A549 treated with AZD2906 at 1 μM for 4 hours (cell line): ENCODE results near the gene GAL3ST3. TPM values are rescaled to one million over a fixed set of nuclear protein-coding genes. Genes with fewer than 3 reads are reported as not detected.

Experiments used
- total RNA-seq: library from RNA; stranded (reverse); fragments of 200-300 nt; extraction: Qiagen RNA extraction; gene quantifications from 5 replicates; pipeline ENCODE4 v1.2.3, GENCODE V29; 2022

GAL3ST3 gene, protein sequence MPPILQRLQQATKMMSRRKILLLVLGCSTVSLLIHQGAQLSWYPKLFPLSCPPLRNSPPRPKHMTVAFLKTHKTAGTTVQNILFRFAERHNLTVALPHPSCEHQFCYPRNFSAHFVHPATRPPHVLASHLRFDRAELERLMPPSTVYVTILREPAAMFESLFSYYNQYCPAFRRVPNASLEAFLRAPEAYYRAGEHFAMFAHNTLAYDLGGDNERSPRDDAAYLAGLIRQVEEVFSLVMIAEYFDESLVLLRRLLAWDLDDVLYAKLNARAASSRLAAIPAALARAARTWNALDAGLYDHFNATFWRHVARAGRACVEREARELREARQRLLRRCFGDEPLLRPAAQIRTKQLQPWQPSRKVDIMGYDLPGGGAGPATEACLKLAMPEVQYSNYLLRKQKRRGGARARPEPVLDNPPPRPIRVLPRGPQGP
- not detected in 5 replicates for total RNA-seq

DNA sequence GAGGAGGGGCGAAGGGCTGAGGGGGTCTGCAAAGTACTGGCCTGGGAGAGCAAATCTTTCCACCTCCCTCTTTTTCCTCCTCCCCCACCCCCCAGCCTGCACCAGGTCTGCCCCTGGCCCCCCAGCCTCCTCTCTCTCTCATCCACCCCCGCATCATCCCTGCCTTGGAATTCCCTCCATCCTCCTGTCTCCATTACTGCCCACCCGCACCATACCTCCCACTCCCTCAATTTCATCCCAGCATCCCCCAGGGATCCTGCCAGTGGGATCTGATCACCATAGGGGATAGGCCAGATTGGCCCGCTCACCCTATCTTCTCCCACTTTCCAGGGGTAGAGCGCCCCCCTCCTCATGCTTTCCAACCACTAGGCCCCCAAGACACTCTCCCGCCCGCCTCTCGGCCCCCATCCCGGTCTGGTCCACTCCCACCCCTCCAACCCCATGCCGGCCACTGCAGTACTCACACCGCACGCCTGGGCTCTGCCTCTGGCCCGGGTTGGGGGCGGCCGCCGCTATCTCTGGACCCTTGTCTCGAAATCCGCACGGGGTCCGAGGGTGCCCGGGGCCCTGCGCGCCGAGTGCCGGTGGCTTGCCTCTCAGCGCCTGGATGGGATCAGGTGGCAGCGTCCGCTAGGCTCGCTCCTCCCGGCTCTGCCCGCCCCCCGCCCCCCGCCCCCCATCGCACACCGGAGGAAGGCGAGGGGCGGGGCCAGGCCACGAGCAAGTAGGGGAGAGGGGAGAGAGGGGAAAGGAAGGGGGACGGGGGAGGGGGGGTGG lies at the start of gene GAL3ST3:
Gene GAL3ST3, minus strand, starts transcription at position 615 of the 777 bp plus-strand sequence. CDS start 3,746 bp downstream, outside the sequence.

DNA sequence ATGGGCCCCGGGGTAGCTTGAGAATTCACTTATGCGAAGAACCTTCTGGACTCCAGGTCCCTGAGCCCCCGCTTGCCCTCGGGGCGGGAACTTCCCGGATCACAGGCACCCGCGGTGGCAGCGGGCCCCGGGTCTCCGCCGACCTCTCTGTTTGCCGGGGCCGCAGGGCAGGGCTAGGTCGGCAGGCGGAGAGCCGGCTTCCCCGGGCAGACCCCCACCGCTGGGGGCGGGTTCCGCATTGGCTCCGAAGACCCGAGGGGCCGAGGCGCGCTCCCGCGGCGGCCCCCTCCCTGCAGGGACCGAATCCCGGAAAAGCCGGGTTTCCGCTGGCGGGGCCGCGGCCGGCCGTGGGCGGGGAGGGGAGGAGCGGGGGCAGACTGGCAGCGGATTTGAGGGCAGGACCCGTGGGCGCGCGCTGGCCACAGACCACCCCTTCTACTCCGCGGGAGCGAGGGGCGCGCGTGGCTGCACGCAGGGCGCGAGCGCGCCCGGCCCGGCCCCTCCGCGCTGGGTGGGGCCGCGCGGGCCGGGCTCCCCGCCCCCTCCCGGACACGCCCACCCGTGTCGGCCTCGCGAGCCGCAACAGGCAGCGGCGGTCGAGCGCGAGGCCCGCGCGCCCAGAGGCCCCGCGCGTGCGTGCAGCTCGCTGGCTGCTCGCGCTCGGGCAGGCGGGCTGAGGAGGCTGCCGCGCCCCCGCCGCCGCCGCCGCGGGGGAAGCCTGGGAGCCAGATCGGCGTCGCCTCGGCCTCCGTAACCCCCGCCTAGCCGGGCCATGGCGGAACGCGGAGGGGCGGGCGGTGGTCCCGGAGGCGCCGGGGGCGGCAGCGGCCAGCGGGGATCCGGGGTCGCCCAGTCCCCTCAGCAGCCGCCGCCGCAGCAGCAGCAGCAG lies 21.0 kb upstream of the GAL3ST3 start, which contains the start of gene PACS1:
Gene PACS1, plus strand, starts transcription at position 558 of the 889 bp plus-strand sequence. Its CDS starts 215 bp downstream, at position 773.

DNA sequence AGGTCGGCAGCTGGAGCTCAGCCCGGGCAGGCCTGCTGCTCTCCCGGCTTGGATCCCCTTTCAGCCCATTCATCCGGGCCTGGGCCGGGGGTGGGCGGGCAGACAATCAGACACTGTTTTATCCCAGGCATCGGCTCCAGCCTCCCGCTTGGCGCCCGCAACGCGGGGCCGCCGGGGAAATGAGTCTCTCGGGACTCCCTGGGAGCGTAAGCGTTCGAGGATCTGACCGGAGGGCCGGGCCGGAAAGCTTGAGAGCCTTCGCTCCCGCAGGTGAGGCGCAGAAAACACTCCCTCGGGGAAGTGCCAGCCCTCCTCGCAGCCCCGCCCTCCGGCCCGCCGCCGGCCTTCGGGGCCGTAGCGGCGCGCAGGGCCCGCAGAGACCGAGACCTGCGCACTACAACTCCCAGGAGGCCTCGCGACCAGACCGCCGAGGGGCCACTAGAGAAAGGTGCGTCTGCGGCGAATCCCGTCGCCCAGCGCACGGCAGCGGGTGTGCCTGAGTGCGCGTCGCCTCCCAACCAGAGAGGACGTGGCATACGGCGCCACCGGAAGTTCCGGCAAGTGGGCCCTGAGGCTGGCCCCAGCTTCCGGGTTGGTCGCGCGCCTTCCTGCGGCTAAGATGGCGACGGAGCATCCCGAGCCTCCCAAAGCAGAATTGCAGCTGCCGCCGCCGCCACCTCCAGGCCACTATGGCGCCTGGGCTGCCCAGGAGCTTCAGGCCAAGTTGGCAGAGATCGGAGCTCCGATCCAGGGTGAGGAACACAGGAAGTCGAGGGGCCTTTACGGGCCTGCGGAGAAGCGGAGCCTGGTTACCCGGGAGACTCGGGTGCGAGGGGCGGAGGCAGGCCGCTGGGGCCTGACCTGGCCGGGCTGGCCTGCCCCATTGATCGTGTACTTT lies 3.1 kb upstream of the GAL3ST3 start, which contains the start of gene SF3B2:
Gene SF3B2, plus strand, starts transcription at position 599 of the 898 bp plus-strand sequence. Its CDS starts 21 bp downstream, at position 620.

DNA sequence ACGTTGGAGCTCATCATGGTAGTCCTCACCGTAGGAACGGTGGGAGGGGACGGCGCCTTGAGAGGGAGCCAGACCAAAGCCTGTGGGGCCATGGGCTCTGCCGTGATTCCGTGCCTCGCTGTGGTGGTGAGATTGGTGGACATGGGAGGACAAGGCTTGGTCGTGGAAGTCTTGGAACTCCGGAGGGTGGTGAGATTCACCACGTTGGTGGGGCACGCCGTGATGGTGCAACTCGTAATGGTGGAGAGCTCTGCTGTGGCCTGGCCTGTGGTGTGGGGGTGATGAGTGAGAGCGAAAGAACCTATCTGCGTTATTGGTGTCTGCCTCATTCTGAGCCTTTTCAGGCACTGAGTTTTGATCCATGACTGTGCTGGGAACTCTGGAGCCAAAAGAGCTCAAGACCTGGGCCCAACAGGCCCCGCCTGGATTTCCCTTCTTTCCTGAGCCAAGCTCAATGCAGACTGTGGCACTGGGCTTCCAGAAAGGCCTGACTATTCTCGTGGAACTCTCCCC lies 22.9 kb downstream of the GAL3ST3 start, which contains the start of gene CATSPER1:
Gene CATSPER1, minus strand, starts transcription at position 463 of the 513 bp plus-strand sequence. Its CDS starts 100 bp downstream, at position 363.

DNA sequence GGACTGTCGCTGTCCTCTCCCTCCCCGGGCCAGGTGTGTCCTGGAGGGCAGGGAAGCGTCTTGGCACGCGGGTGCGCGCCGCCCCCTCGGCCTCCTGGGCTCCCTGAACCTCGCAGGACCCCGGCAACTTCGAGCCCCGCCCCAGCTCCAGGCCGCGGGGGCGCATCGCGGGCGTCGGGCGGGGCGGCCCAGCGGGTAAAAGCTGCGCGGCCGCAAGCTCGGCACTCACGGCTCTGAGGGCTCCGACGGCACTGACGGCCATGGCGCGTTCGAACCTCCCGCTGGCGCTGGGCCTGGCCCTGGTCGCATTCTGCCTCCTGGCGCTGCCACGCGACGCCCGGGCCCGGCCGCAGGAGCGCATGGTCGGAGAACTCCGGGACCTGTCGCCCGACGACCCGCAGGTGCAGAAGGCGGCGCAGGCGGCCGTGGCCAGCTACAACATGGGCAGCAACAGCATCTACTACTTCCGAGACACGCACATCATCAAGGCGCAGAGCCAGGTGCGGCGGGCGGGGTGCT lies 37.1 kb downstream of the GAL3ST3 start, which contains the start of gene CST6:
Gene CST6, plus strand, starts transcription at position 224 of the 519 bp plus-strand sequence. Its CDS starts 37 bp downstream, at position 261.

DNA sequence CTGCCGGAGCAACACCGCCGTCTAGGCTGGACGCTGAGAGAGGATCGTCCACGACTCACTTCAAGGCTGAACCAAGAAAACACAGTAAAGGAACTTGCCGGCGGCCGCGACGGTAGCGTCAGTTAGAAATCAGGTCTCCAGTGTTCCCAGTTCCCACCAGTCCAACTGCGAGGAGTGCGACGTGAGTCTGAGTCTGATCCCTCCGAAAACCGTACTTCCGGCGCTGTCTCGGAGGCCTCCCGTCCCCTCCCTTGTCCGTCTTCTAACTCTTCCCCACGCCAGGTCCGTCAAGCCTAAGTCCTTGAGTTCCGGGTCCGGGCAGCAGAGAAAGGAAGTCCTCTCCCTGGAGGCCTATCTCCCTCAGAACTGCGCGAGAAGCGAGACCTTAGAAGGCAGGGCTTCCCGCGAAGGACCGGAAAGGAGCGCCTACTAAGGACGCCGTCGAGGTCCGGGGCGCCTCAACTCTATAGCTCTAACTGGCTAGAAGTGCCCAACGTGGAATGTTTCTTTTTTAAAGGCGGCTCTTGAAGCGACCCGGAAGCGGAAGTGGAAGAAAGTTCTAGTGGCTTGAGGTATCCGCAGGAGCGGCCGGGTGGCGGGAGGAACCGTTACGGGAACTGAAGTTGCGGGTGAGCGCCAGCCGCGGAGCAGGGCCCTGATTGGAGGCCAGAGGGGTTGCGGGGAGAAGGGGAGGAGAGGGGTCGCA lies 46.9 kb downstream of the GAL3ST3 start, which contains the start of the genes BANF1 and EIF1AD:
Gene BANF1, plus strand, starts transcription at position 562 of the 706 bp plus-strand sequence. CDS start 748 bp downstream, outside the sequence.
Gene EIF1AD, minus strand, starts transcription at position 216 of the 706 bp plus-strand sequence. CDS start 1,768 bp downstream, outside the sequence.

Other genes starting within 250 kb of the GAL3ST3 start
- gene SNX32, start 215.2 kb downstream of the GAL3ST3 start, total RNA-seq = 0.05 to 0.08 TPM (median 0.06 TPM) in 5 replicates
- gene CFL1, start 191.0 kb downstream of the GAL3ST3 start, total RNA-seq = 1,981 to 2,375 TPM (median 2,303 TPM) in 5 replicates
- 24.7 to 35.0 TPM (median 32.8 TPM) in 5 replicates for gene MUS81, start 188.7 kb downstream of the GAL3ST3 start, total RNA-seq
- 0.49 to 1.1 TPM (median 0.97 TPM) in 5 replicates for gene EFEMP2, start 176.4 kb downstream of the GAL3ST3 start, total RNA-seq
- gene CTSW, start 169.3 kb downstream of the GAL3ST3 start, total RNA-seq = 0.07 to 0.11 TPM in 2 of 5 replicates, not detected in the others
- 72.3 to 88.2 TPM (median 83.5 TPM) in 5 replicates for gene FIBP, start 160.7 kb downstream of the GAL3ST3 start, total RNA-seq
- 21.8 to 44.1 TPM (median 43.2 TPM) in 5 replicates for gene CCDC85B, start 158.5 kb downstream of the GAL3ST3 start, total RNA-seq
- 97.3 to 161 TPM (median 118 TPM) in 5 replicates for gene FOSL1, start 148.8 kb downstream of the GAL3ST3 start, total RNA-seq
- gene C11orf68, start 130.1 kb downstream of the GAL3ST3 start, total RNA-seq = 30.9 to 49.9 TPM (median 44.6 TPM) in 5 replicates
- 162 to 254 TPM (median 207 TPM) in 5 replicates for gene DRAP1, start 129.7 kb downstream of the GAL3ST3 start, total RNA-seq
- not detected in 5 replicates for gene TSGA10IP, start 103.7 kb downstream of the GAL3ST3 start, total RNA-seq
- gene SART1, start 87.4 kb downstream of the GAL3ST3 start, total RNA-seq = 40.2 to 59.5 TPM (median 54.5 TPM) in 5 replicates
- gene EIF1AD, start 47.0 kb downstream of the GAL3ST3 start, total RNA-seq = 35.6 to 48.5 TPM (median 38.7 TPM) in 5 replicates
- 374 to 488 TPM (median 470 TPM) in 5 replicates for gene BANF1, start 46.7 kb downstream of the GAL3ST3 start, total RNA-seq
- not detected in 5 replicates for gene CST6, start 37.2 kb downstream of the GAL3ST3 start, total RNA-seq
- 1.1 to 1.5 TPM (median 1.3 TPM) in 5 replicates for gene CATSPER1, start 22.7 kb downstream of the GAL3ST3 start, total RNA-seq
- 163 to 185 TPM (median 169 TPM) in 5 replicates for gene SF3B2, start 3.2 kb upstream of the GAL3ST3 start, total RNA-seq
- gene PACS1, start 21.1 kb upstream of the GAL3ST3 start, total RNA-seq = 61.1 to 91.1 TPM (median 82.8 TPM) in 5 replicates
- 39.3 to 47.0 TPM (median 43.1 TPM) in 5 replicates for gene KLC2, start 208.5 kb upstream of the GAL3ST3 start, total RNA-seq
- gene RAB1B, start 219.5 kb upstream of the GAL3ST3 start, total RNA-seq = 131 to 153 TPM (median 147 TPM) in 5 replicates
- 2.1 to 3.0 TPM (median 2.3 TPM) in 5 replicates for gene CNIH2, start 229.0 kb upstream of the GAL3ST3 start, total RNA-seq
- 93.6 to 127 TPM (median 118 TPM) in 5 replicates for gene YIF1A, start 240.0 kb upstream of the GAL3ST3 start, total RNA-seq
- gene TMEM151A, start 242.7 kb upstream of the GAL3ST3 start, total RNA-seq = 2.0 to 4.1 TPM (median 3.7 TPM) in 5 replicates